HepG2 (cell line): ENCODE measurements around the gene CEACAM16. TPM values are rescaled to one million over a fixed set of nuclear protein-coding genes. Genes with fewer than 3 reads are reported as not detected.

Source experiments
- ARHGAP35 ChIP-seq: sonication (generic); formaldehyde crosslinking; IDR thresholded peaks from 2 replicates; pipeline ENCODE4 v1.9.0; 2022; ENCODE audit warnings: mild to moderate bottlenecking, inconsistent platforms, moderate library complexity, missing genetic modification reagents, borderline replicate concordance
- ARID5B ChIP-seq: IDR thresholded peaks from 2 replicates; pipeline ENCODE4 v1.4.0; 2020; ENCODE audit warnings: mild to moderate bottlenecking, missing genetic modification reagents
- BHLHE40 ChIP-seq: IDR thresholded peaks from 2 replicates; pipeline ENCODE4 v1.6.1; 2011; ENCODE audit warnings: low read length, improper control_type of control experiment
- CTCF ChIP-seq: sonication (generic); formaldehyde crosslinking; IDR thresholded peaks from 2 replicates; pipeline ENCODE4 v1.5.0; 2020; ENCODE audit warnings: mild to moderate bottlenecking, missing genetic modification reagents, moderate library complexity
- FOXC1 ChIP-seq: sonication (generic); formaldehyde crosslinking; IDR thresholded peaks from 2 replicates; pipeline ENCODE4 v1.8.0; 2022; ENCODE audit warnings: mild to moderate bottlenecking, missing genetic modification reagents, borderline replicate concordance
- FOXJ3 ChIP-seq: sonication (generic); formaldehyde crosslinking; IDR thresholded peaks from 2 replicates; pipeline ENCODE4 v1.4.0; 2020; ENCODE audit warnings: missing genetic modification reagents, mild to moderate bottlenecking, borderline replicate concordance
- KLF16 ChIP-seq, 2 experiments: sonication (generic) in 1 of 2; formaldehyde crosslinking in 1 of 2; IDR thresholded peaks; 2 replicates each; pipeline versions ENCODE4 v1.6.1 to v1.8.0; 2016 to 2023; ENCODE audit warnings: missing genetic modification reagents in 2 of 2, missing compliant biosample characterization in 1 of 2
- MIXL1 ChIP-seq: IDR thresholded peaks from 2 replicates; pipeline ENCODE4 v1.6.1; 2016
- MLLT10 ChIP-seq: sonication (generic); formaldehyde crosslinking; IDR thresholded peaks from 2 replicates; pipeline ENCODE4 v1.4.0; 2020; ENCODE audit warnings: missing genetic modification reagents
- MTERF4 ChIP-seq: sonication (generic); formaldehyde crosslinking; IDR thresholded peaks from 2 replicates; pipeline ENCODE4 v1.8.0; 2023; ENCODE audit warnings: mild to moderate bottlenecking, missing genetic modification reagents
- ONECUT2 ChIP-seq: sonication (generic); formaldehyde crosslinking; IDR thresholded peaks from 2 replicates; pipeline ENCODE4 v1.4.0; 2020; ENCODE audit warnings: missing genetic modification reagents
- PATZ1 ChIP-seq: sonication (generic); formaldehyde crosslinking; IDR thresholded peaks from 2 replicates; pipeline ENCODE4 v1.4.0; 2020; ENCODE audit warnings: missing genetic modification reagents
- TARDBP ChIP-seq: sonication (generic); formaldehyde crosslinking; IDR thresholded peaks from 2 replicates; pipeline ENCODE4 v1.8.0; 2022; ENCODE audit warnings: mild to moderate bottlenecking, missing genetic modification reagents
- THAP7 ChIP-seq: sonication (generic); formaldehyde crosslinking; IDR thresholded peaks from 2 replicates; pipeline ENCODE4 v1.8.1; 2023; ENCODE audit warnings: mild to moderate bottlenecking, missing genetic modification reagents
- THRA ChIP-seq: sonication (generic); formaldehyde crosslinking; IDR thresholded peaks from 2 replicates; pipeline ENCODE4 v1.4.0; 2020; ENCODE audit warnings: missing genetic modification reagents, borderline replicate concordance
- ZNF180 ChIP-seq: sonication (generic); formaldehyde crosslinking; IDR thresholded peaks from 2 replicates; pipeline ENCODE4 v1.4.0; 2020; ENCODE audit warnings: low read depth, missing genetic modification reagents, borderline replicate concordance
- ZNF329 ChIP-seq: sonication (generic); formaldehyde crosslinking; IDR thresholded peaks from 2 replicates; pipeline ENCODE4 v1.9.0; 2021; ENCODE audit warnings: low read depth, mild to moderate bottlenecking, missing genetic modification reagents
- ZNF451 ChIP-seq: sonication (generic); formaldehyde crosslinking; IDR thresholded peaks from 2 replicates; pipeline ENCODE4 v1.5.0; 2020; ENCODE audit warnings: mild to moderate bottlenecking, missing genetic modification reagents
- ZNF468 ChIP-seq: sonication (generic); formaldehyde crosslinking; IDR thresholded peaks from 2 replicates; pipeline ENCODE4 v1.8.0; 2022; ENCODE audit warnings: mild to moderate bottlenecking, moderate library complexity, missing genetic modification reagents
- ZNF776 ChIP-seq: sonication (generic); formaldehyde crosslinking; IDR thresholded peaks from 2 replicates; pipeline ENCODE4 v1.4.0; 2020; ENCODE audit warnings: mild to moderate bottlenecking, missing genetic modification reagents
- polyA plus RNA-seq, 8 experiments: library from polyadenylated mRNA; depleted of rRNA in 3 of 8; stranded (reverse) in 7 of 8; unstranded in 1 of 8; fragments of >200 nt; fragmentation: Illumina TruSeq in 4 of 8; extraction: Trizol in 4 of 8; gene quantifications; 2 replicates each; pipeline versions ENCODE4 v1.2.1 to v1.2.3, GENCODE V29; 2011 to 2016; ENCODE audit warnings: low read depth in 4 of 8, missing spikeins in 1 of 8, mixed read lengths in 1 of 8; ENCODE audit not compliant: insufficient read depth in 1 of 8
- total RNA-seq, 5 experiments: library from RNA; depleted of rRNA; stranded (reverse); fragments of >200 nt; fragmentation: Illumina TruSeq; extraction: Trizol; gene quantifications; 2 replicates each; pipeline ENCODE4 v1.2.3, GENCODE V29; 2016; ENCODE audit warnings: low read depth in 1 of 5

The CEACAM16 gene
- total and polyA plus RNA-seq, 2 of the 13 experiments (the other 11 are each of a cell fraction or from before 2014, with no cell fraction given), result not detected

GRCh38 chr19:44740351-44740824 is 41.4 kb downstream of the CEACAM16 start (continued):
- TF ChIP-seq THAP7 (CRISPR knock-in tag) (no peak), FOXJ3 (CRISPR knock-in tag) (no peak), ZNF451 (CRISPR knock-in tag) (no peak), CTCF (CRISPR knock-in tag) (peak; percentile 18; the same call in 1 of the 2 replicates), PATZ1 (peak; percentile 77), ONECUT2 (CRISPR knock-in tag) (no peak), THRA (CRISPR knock-in tag) (peak; percentile 43; the same call in 1 of the 2 replicates), MTERF4 (CRISPR knock-in tag) (no peak), TARDBP (CRISPR knock-in tag) (no peak), BHLHE40 (no peak), ZNF180 (no peak), ZNF776 (CRISPR knock-in tag) (no peak), ARID5B (CRISPR knock-in tag) (peak; percentile 59), MIXL1 (CRISPR knock-in tag) (0 out of 2 replicates have a peak, but pooled peaks have one; percentile 23), MLLT10 (no peak), FOXC1 (CRISPR knock-in tag) (no peak), ZNF468 (CRISPR knock-in tag) (no peak), KLF16 (CRISPR knock-in tag; IDR thresholded peaks at IDR 0.05) (no peak), ZNF329 (CRISPR knock-in tag) (no peak), ARHGAP35 (no peak)
